ENCODE measurements around the gene STRN4. TPM values are rescaled to one million over a fixed set of nuclear protein-coding genes. Genes with fewer than 3 reads are reported as not detected.
A peak's percentile ranks its signal among the peaks of the same experiment; 100 is the strongest.
"Not testable (repeated sequence)": the region's sequence is repeated elsewhere in the genome, so short reads cannot be mapped to it uniquely, and the experiment has no call there.

STRN4 gene
- total RNA-seq, 1 donor from 2014 or later: 24.1 TPM

GRCh38 chr19:46715620-46715974 lies 30.7 kb downstream of the STRN4 start:
- ATAC-seq: no peak
- peak; percentile 51 for DNase-seq (ENCODE audit: low spot score)

DNA sequence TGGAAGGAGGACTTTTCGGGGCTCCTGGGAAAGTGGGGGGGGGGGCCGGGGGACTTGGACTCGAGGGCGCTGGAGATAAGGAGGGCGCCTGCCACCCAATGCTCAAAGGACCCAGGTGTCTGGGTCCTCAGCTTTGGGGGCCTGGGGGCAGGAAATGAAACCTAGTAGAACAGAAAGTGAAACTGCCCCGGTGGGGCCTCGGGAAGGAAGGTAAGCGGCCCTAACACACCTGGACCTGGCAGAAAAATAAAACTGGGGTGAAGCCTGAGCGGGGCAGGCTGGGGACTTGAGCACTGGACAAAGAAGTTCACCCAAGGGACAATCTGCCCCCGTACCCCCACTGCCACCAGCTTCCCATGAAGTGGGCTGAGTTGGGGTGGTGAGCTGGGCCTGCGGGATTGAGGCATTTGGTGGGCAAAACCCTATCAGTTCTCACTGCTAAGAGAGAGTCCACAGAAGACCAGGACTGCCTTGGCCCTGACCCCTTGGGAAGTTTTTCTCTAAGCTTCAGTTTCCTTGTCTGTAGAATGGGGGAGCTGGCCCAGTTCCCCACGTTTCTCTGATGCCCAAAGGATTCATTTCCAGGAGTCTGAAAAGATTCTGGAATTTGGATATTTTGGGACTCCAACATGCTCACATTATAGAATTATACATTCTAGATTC lies 31.7 kb downstream of the STRN4 start:
- DNase-seq (ENCODE audit: low spot score) (peak; percentile 51), ATAC-seq (peak; percentile 55)

- DNase-seq (ENCODE audit: low spot score) (peak; percentile 90), ATAC-seq (peak; percentile 75)
Observed at GRCh38 chr19:46713781-46714443, 32.3 kb downstream of the STRN4 start.

DNA sequence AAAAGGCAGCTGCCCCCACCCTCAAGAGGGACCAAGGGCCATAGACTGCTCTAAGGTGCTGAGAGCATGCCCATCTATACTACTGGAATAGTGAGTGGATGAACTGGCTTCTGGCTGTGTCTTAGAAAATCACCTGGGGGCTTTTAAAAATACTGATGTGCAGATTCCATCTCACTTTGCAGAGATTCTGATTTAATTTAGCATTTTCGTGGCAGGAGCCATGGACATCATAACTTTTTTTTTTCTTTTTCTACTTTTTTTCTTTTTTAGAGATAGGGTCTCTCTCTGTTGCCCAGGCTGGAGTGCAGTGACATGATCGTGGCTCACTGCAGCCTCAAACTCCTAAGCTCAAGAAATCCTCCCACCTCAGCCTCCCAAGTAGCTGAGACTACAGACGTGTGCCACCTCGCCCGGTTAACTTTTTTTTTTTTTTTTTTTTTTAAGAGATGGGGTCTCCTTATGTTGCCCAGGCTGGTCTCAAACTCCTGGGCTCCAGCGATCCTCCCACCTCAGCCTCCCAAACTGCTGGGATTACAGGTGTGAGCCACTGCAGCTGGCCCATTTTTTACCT lies 33.4 kb downstream of the STRN4 start:
- DNase-seq (ENCODE audit: low spot score); ATAC-seq: not testable (repeated sequence)

DNA sequence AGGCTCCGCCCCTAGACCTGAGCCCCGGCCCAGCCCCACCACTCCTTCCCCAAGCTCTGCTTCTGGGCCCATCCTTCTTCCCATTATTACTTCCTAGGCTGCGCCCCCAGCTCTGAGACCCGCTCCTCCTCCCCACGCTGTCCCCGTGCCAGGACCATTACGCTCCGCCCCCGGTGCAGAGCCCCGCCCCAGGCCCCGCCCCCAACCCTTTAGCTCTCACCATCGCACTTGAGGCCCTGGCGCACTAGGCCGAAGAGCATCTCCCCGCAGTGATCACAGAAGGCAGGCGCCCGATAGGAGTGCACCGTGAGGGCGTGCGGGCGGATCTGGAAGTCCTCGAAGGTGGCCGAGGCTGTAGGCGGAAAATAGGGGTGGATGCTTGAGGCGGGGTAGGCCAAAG lies 35.6 kb downstream of the STRN4 start:
- DNase-seq (ENCODE audit: low spot score) (no peak), ATAC-seq (no peak)

- ATAC-seq (peak; percentile 91), DNase-seq (ENCODE audit: low spot score) (peak; percentile 69)
Observed at GRCh38 chr19:46704379-46705076, 41.7 kb downstream of the STRN4 start.

DNA sequence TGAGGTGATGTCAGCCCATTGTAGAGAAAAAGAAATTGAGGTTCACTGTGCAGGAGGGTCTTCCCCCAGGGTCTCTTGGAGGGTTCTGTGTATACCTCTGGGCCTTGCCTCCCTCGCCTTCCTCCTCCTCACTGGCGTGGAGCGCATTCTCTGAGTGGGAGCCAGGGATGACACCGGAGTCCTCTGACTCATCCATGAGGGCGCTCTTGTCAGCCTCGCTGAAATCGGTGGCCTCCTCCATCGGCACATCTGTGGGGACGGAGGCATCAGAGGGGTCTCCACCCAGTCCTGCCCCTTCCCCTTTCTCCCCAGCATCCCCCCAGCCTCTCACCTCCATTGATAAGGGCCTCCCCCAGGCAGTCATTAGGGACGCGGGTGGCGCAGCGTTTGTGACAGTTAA lies 45.5 kb downstream of the STRN4 start:
- ATAC-seq: no peak
- no peak for DNase-seq (ENCODE audit: low spot score)

GRCh38 chr19:46698395-46699321 lies 47.6 kb downstream of the STRN4 start:
- ATAC-seq (no peak), DNase-seq (ENCODE audit: low spot score) (no peak)

GRCh38 chr19:46697204-46697960 lies 48.9 kb downstream of the STRN4 start:
- DNase-seq (ENCODE audit: low spot score) (peak; percentile 61), ATAC-seq (peak; percentile 76)

DNA sequence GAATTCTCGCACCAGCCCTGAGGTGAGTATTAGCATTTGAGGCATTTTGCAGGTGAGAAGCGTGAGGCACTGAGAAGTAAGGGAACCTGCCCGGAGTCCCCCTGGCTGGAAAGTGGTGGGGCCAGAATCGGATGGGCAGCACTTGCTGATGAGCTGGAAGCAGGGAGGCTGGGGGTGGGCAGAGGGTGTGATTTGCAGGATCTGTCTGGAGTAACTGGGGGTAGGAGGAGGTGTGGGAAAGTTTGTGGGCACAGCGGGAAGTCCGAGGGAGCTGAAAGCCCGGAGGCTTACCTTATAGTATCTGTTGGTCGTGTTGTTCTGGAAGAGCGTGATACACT lies 49.4 kb downstream of the STRN4 start:
- DNase-seq (ENCODE audit: low spot score): no peak
- ATAC-seq: no peak

DNA sequence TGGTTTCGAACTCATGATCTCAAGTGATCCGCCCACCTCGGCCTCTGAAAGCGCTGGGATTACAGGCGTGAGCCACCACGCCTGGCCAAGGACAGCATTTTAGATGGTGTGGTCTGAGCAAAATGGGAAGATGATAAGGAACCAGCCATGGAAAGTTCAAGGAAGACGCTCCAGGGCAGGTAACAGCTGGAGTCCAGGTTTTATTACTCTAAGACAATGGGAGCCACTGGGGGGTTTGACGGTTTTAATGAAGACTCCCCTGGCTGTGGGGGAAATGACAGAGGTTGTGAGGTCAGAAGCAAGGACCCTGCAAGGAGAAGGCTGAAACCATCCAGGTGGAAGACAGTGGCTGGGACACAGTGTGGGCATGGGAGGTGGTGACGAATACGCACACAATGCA lies 50.2 kb downstream of the STRN4 start:
- DNase-seq (ENCODE audit: low spot score): no peak
- no peak for ATAC-seq

DNA sequence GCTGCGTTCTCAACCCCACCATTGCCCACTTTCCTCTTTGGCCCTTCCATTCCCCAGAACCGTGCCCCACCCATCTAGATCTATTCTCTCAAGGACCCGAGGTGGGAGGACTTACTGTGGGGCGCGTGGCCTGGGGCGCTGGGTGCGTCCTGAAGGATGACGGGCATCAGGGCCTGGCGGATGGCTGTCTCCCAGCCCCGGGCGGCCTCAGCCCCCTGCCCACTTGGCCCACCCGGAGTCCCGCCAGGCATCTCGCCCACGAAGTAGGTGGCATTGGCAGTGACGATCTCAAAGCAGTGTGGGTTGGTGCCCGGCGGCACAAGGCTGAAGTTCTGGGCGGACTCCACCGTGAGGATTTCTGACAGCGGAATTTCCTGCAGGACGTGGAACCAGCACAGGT lies 52.5 kb downstream of the STRN4 start:
- ATAC-seq: no peak
- DNase-seq (ENCODE audit: low spot score): no peak

- DNase-seq (ENCODE audit: low spot score): no peak
- ATAC-seq: no peak
Observed at GRCh38 chr19:46692918-46693722, 53.1 kb downstream of the STRN4 start.

DNA sequence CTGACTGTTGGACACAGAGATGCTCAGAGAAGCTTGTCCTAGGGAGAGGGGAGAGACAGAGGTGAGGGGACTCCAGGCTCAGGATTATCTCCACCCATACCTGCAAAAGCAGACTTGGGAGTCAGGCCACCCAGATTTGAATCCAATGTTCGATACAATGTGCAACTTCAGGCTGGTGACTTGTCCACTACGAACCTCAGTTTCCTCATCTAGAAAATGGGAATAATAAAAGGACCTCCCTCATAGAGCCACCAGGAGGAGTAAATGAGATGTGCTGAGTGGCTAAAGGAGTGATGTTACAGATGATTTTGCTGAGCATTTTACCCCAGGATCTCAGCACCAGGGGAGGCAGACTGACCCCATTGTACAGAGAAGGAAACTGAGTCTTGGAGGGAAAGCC lies 54.3 kb downstream of the STRN4 start:
- ATAC-seq (no peak), DNase-seq (ENCODE audit: low spot score) (no peak)

DNA sequence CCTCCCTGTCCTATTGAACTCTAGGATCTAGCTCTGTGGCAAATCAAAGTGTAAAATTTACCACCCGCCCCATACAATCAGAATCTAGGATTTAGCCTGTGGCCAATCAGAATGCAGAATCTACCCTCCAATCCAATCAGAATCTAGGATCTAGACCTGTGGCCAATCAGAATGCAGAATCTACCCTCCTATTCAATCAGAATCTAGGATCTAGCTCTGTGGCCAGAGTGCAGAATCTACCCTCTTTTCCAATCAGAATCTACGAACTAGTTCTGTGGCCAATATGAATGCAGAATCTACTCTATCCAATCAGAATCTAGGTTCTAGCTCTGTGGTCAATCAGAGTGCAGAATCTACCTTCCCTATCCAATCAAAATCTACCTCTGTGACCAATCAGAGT lies 55.1 kb downstream of the STRN4 start:
- ATAC-seq (no peak), DNase-seq (ENCODE audit: low spot score) (no peak)

- ATAC-seq: no peak
- DNase-seq (ENCODE audit: low spot score): no peak
Observed at GRCh38 chr19:46689358-46689757, 56.9 kb downstream of the STRN4 start.

DNA sequence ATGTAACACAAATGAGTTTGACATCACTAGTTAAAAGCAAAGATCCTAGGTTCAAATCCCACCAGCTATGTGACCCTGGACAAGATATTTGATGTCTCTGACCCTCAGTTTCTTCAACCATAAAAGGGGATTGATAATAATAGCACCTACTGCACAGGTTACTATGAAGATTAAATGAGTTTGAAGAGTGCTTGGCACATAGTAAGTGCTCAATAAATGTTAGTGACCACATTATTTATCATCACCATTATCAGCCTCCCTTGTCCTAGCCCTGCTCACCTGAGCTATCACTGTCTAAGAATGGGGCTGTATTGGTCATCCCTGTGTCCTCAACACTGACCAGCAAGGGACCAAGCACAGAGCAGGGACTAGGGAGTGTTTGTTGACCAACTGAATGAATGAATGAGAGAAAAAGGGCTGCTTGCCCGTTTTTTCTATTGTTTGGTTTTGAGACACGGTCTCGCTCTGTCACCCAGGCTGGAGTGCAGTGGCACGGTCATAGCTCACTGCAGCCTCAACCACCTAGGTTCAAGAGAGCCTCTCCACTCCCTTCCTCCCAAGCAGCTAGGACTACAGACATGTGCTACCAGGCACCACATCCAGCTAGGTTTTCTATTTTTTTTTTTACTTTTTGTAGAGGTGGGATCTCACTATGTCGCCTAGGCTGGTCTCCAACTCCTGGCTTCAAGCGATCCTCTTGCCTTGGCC lies 58.7 kb downstream of the STRN4 start:
- ATAC-seq: no peak
- DNase-seq (ENCODE audit: low spot score): no peak

DNA sequence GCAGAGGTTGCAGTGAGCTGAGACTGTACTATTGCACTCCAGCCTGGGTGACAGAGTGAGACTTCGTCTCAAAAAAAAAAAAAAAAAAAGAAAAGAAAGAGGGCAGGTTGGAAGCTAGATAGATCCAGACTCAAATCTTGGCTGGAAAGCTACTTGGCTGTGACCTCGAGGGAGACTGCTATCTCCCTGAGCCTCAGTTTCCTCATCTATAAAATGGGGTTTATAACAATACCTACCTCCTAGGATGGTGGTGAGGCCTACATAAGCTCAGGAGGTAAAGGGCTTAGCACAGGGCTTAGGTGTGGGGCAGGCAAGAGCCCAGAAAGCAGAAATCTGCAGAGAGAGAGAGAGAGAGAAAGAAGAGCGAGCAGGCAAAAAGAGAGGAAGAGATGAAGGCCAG lies 61.1 kb downstream of the STRN4 start:
- no peak for DNase-seq (ENCODE audit: low spot score)
- no peak for ATAC-seq
